ENCODE data around the gene SUMF2. TPM values are rescaled to one million over a fixed set of nuclear protein-coding genes. Genes with fewer than 3 reads are reported as not detected.

SUMF2 gene
- total RNA-seq, 1 experiment from 2014 or later: 89.2 TPM

- H3K9ac ChIP-seq (ENCODE audit: extremely low read depth, insufficient read length, low read length): peak within 1 kb of the TSS; percentile 71
- H3K9me3 ChIP-seq (ENCODE audit: control insufficient read depth, low read depth, low read length): peaks cover 4% of the 10 kb centered on the region
- no peak within 1 kb of the TSS for H3K23ac ChIP-seq (ENCODE audit: insufficient read length, low read depth, low read length)
- peaks cover 3% of the 10 kb centered on the region for H3K23me2 ChIP-seq (ENCODE audit: insufficient read length, low read depth, low read length, poor library complexity, severe bottlenecking)
- H2BK120ac ChIP-seq (ENCODE audit: low read depth, low read length, poor library complexity, severe bottlenecking): no peak within 1 kb of the TSS
- no peaks in the 10 kb centered on the region for H3K27me3 ChIP-seq (ENCODE audit: insufficient read depth, low read length)
- H4K5ac ChIP-seq (ENCODE audit: insufficient read length, low read depth, low read length): no peak within 1 kb of the TSS
- H3K9me3 Mint-ChIP-seq: peaks cover 31 to 51% of the 10 kb centered on the region in 2 experiments
- H3K27ac ChIP-seq (ENCODE audit: insufficient read length, low read depth, low read length): no peak within 1 kb of the TSS
- H3K14ac ChIP-seq (ENCODE audit: insufficient read depth, low read length): no peak within 1 kb of the TSS; the same call in 1 of the 2 replicates
- H4K91ac ChIP-seq (ENCODE audit: insufficient read length, low read depth, low read length): no peak within 1 kb of the TSS
- H3K56ac ChIP-seq (ENCODE audit: insufficient read length, low read depth, low read length): no peak within 1 kb of the TSS
- no peaks in the 10 kb centered on the region for H4K20me1 ChIP-seq (ENCODE audit: control insufficient read depth, insufficient read depth, insufficient read length)
- H3K4ac ChIP-seq (ENCODE audit: low read depth, low read length): no peak within 1 kb of the TSS
- no peak for TF ChIP-seq CTCF (conservative IDR thresholded peaks at IDR 0.05)
- no peaks in the 10 kb centered on the region; the same call in 1 of the 2 replicates for H3K27me3 Mint-ChIP-seq (ENCODE audit: low read depth)
- peaks cover 17 to 35% (median 20%) of the 10 kb centered on the region in 3 experiments; a peak in 6 of 7 replicates for H3K36me3 Mint-ChIP-seq (ENCODE audit: insufficient read depth in 1 of 3, low read depth in 3 of 3)
- no peak within 1 kb of the TSS for H2AFZ ChIP-seq (ENCODE audit: low read length)
- peak within 1 kb of the TSS; percentile 88 to 96 for H3K4me3 Mint-ChIP-seq
- peak; percentile 39 for DNase-seq
- no peak within 1 kb of the TSS for H2BK20ac ChIP-seq (ENCODE audit: low read depth, low read length, poor library complexity, severe bottlenecking)
- no peak within 1 kb of the TSS for H3K18ac ChIP-seq (ENCODE audit: insufficient read length, low read depth, low read length)
- H4K8ac ChIP-seq (replicated peaks; ENCODE audit: insufficient read length, low read depth, low read length): no peak within 1 kb of the TSS
- no peak within 1 kb of the TSS for H2BK5ac ChIP-seq (ENCODE audit: insufficient read length, low read length)
- no CpG with 5 or more reads among the region's 57 CpGs for WGBS (ENCODE audit: extremely low coverage, insufficient read length, low lambda C conversion rate)
- no peak within 1 kb of the TSS for H2BK12ac ChIP-seq (ENCODE audit: insufficient read length, low read depth, low read length)
- peaks cover 8 to 11% of the 10 kb centered on the region in 2 experiments for H3K4me1 Mint-ChIP-seq
- no peak within 1 kb of the TSS for H2BK15ac ChIP-seq (ENCODE audit: low read depth, low read length)
- peak within 1 kb of the TSS; percentile 91 to 97 (median 96) for H3K27ac Mint-ChIP-seq
- no peaks in the 10 kb centered on the region for H3K79me1 ChIP-seq (ENCODE audit: insufficient read depth, low read depth, low read length, poor library complexity, severe bottlenecking)
- no peaks in the 10 kb centered on the region; the same call in 1 of the 2 replicates for H3K79me2 ChIP-seq (ENCODE audit: insufficient read depth, low read length)
- no peaks in the 10 kb centered on the region for H3K4me1 ChIP-seq (ENCODE audit: insufficient read depth, low read length)
- no peak within 1 kb of the TSS for H2AK5ac ChIP-seq (ENCODE audit: insufficient read length, low read length)
- H3T11ph ChIP-seq (ENCODE audit: low read length): no peak within 1 kb of the TSS
- peak within 1 kb of the TSS; percentile 73 for H3K4me2 ChIP-seq (ENCODE audit: insufficient read depth, insufficient read length, low read length)
Measured at GRCh38 chr7:56106108-56107073, 42.3 kb downstream of the SUMF2 start, which contains the start of gene CHCHD2. CHCHD2 (minus strand) TSS chr7:56106476; CDS start chr7:56106413, 63 bp downstream.

All from H9 (cell line).